Retinal pigment epithelial cell (primary cell): ENCODE results near the gene NXN.
A peak's percentile ranks its signal among the peaks of the same experiment; 100 is the strongest.
"Not testable (repeated sequence)": the region's sequence is repeated elsewhere in the genome, so short reads cannot be mapped to it uniquely, and the experiment has no call there.

Experiments used
- DNase-seq: peaks from one replicate; pipeline ENCODE4 v3.0.0-alpha.2; 2010; ENCODE audit warnings: low read depth
- H3K4me3 ChIP-seq: 2 replicates; pipeline ENCODE4 v1.5.1; 2011; ENCODE audit warnings: mild to moderate bottlenecking, low read length, control low read depth, moderate library complexity
- CTCF ChIP-seq: conservative IDR thresholded peaks from 2 replicates; pipeline ENCODE4 v1.5.1; 2011; ENCODE audit warnings: low read depth, low read length, control low read depth, inconsistent platforms

Gene NXN

GRCh38 chr17:916315-916714 lies 63.3 kb downstream of the NXN start:
- peak; percentile 18 for TF ChIP-seq CTCF
- H3K4me3 ChIP-seq: no peak overlapping the region
- no peak for DNase-seq

- TF ChIP-seq CTCF: no peak
- no peak overlapping the region for H3K4me3 ChIP-seq
- DNase-seq: no peak
These were observed 63.9 kb downstream of the NXN start for GRCh38 chr17:915538-916201.

- no peak overlapping the region for H3K4me3 ChIP-seq
- no peak for TF ChIP-seq CTCF
- no peak for DNase-seq
These were observed 65.0 kb downstream of the NXN start for GRCh38 chr17:914561-914960.

- no peak for DNase-seq
- no peak overlapping the region for H3K4me3 ChIP-seq
- TF ChIP-seq CTCF: no peak
These were observed 66.4 kb downstream of the NXN start for GRCh38 chr17:913207-913606.

GRCh38 chr17:909642-910323 lies 69.8 kb downstream of the NXN start:
- DNase-seq: no peak
- no peak for TF ChIP-seq CTCF
- no peak overlapping the region for H3K4me3 ChIP-seq

- no peak for TF ChIP-seq CTCF
- H3K4me3 ChIP-seq: no peak overlapping the region
- DNase-seq: no peak
These were observed 71.9 kb downstream of the NXN start for GRCh38 chr17:907725-908124.

GRCh38 chr17:905708-906107 lies 73.9 kb downstream of the NXN start:
- H3K4me3 ChIP-seq, DNase-seq: not testable (repeated sequence)
